Keratinocyte (primary cell): ENCODE results near the gene GRIN3B.

Experiments
- CTCF ChIP-seq, 3 experiments: IDR thresholded peaks in 1 of 3; conservative IDR thresholded peaks in 1 of 3; optimal IDR thresholded peaks in 1 of 3; 2 replicates in 2 of 3; 3 replicates in 1 of 3; pipeline versions ENCODE3 to v1.5.1; 2011; ENCODE audit warnings: low read length in 3 of 3, mild to moderate bottlenecking in 3 of 3, moderate library complexity in 2 of 3, control low read depth in 1 of 3, inconsistent platforms in 1 of 3; ENCODE audit not compliant: insufficient read depth in 2 of 3; ENCODE audit errors: extremely low read depth in 1 of 3
- EZH2 ChIP-seq: IDR thresholded peaks from one replicate; pipeline ENCODE4 v1.6.1; 2012; ENCODE audit warnings: inconsistent platforms, mild to moderate bottlenecking, low read length, moderate library complexity

GRCh38 chr19:979318-979741 is 20.9 kb upstream of the GRIN3B start:
- TF ChIP-seq CTCF (optimal IDR thresholded peaks at IDR 0.05 in 1 of 3, IDR thresholded peaks at IDR 0.05 in 1 of 3, conservative IDR thresholded peaks at IDR 0.05 in 1 of 3; ENCODE audit: extremely low read depth in 1 of 3, insufficient read depth in 2 of 3, low read length in 3 of 3) (no peak), EZH2 (no peak)
